Activated CD4-positive, alpha-beta T cell treated with anti-CD3 and anti-CD28 coated beads for 48 hours (primary cell): ENCODE data around the gene GPHN.
"Not testable (repeated sequence)": the region's sequence is repeated elsewhere in the genome, so short reads cannot be mapped to it uniquely, and the experiment has no call there.

Source experiments
- DNase-seq: peaks from one replicate; pipeline ENCODE4 v3.0.0-alpha.2; 2020

GPHN gene

GRCh38 chr14:66507722-66508546, at the start of gene GPHN:
Gene GPHN, plus strand, starts transcription at chr14:66508147.
- peak; percentile 94 for DNase-seq

- no peak for DNase-seq
These were observed 48.3 kb upstream of the GPHN start for GRCh38 chr14:66459603-66460002.

DNA sequence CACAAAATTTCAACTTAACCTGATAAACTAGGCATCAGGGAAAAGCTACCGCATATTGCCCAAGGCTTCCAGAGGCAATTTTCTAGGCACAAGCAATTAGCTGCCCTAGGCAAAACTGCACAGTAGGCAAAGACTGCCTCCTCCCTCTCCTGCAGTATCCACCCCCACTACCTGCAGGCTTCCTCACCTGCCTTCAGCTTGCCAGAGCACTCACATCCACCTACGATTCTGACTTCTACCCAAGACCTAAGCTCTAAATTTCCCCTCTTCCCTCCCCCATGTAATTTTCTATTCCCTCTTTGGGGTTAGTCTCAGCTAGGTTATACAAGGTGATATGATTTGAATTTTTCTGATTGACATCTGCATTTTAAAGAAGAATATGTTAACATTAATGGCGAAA, 43.7 kb upstream of the GPHN start:
- no peak for DNase-seq

DNA sequence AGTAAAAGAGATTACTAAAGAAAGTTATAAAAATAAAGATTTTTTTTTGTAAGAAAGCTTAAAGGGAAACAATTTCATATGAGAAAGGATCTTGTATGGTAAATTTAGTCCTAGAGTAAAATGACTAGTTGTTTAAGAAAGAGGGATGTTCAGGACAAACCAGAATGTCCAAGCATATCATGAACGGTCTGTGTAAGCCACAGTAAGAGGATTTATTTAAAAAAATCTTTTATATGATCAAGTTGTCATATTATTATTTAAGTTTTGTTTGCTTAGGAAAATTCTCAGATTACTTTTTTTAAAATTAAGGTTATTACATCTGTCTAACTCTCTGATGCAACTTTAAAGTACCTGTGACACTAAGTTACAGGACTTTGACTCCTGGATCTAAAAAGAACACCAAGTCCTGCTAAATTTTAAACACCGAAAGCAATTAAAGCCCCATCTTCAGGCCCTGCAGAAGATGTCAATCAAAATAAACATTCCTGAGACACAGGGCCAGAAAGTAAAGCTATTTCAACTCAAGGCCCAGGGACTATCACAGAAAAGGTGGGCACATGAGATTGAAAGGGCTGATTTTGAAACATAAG, 39.1 kb upstream of the GPHN start:
- no peak for DNase-seq

DNA sequence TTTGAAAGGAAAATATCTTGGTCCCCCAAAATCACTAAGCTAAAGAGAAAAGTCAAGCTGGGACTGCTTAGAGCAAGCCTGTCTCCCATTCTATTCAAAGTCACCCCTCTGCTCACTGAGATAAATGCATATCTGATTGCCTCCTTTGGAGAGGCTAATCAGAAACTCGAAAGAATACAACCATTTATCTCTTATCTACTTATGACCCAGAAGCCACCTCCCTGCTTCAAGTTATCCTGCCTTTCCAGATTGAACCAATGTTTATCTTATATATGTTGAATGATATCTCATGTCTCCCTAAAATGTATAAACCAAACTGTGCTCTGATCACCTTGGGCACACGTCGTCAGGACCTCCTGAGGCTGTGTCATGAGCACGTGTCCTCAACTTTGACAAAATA, 36.4 kb upstream of the GPHN start:
- DNase-seq = no peak

DNA sequence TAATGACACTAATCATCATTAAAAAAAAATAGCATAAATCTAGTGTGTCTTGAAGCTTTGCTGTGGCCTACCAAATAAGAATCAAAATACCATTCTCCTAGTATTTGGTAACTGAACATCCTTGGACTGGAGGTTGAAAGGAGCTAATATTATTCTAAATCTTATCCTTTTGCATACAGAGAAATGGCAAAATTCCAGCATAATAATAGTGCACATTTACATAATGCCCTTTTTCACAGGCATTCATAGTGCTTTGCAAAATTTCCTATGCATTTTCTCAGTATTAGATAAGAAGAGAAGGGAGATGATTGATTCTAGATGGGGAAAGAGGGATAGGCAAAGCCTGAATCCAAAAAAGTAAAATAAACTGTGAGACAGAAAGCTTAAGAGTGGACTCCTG, 35.7 kb upstream of the GPHN start:
- no peak for DNase-seq

- DNase-seq = no peak
These were observed 34.7 kb upstream of the GPHN start for GRCh38 chr14:66473223-66473622.

- DNase-seq = no peak
These were observed 31.0 kb upstream of the GPHN start for GRCh38 chr14:66476964-66477363.

DNA sequence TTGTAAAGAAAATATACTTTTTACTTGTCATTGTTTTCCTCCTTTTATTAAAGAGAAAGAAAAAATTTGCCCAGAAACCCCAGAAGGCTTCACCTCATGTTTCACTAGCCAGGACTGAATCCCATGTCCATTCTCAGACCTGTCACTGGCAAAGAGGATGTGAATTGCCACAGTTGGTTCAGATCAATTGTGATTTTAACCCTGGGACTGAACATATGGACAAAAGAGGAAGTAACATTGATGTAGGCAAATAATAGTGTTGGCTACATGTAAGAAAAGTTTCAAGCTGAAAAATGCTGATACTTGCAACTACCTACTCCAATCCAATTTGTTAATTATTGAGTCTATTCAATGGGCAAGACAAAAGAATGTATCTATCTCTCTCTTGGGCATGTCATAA, 30.4 kb upstream of the GPHN start:
- DNase-seq = no peak

DNA sequence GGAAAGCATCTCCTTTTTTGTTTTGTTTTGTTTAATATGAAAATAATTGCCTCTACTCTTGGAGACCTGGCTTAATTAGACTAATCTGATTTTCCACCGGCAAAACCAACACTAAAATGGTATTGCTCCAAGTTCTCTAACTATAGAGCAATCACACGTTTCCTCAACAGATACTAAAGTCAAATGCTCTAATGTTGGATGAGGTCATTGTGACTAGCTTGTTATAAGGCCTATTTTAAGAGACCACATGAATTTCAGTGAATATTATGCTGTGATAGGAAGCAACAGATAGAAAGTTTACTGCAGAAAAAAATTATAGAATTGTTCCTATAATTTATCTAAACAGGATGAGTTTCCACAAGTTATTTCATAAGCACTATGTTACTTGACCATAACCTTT, 25.1 kb upstream of the GPHN start:
- no peak for DNase-seq

GRCh38 chr14:66483322-66483721, 24.6 kb upstream of the GPHN start:
- no peak for DNase-seq

DNA sequence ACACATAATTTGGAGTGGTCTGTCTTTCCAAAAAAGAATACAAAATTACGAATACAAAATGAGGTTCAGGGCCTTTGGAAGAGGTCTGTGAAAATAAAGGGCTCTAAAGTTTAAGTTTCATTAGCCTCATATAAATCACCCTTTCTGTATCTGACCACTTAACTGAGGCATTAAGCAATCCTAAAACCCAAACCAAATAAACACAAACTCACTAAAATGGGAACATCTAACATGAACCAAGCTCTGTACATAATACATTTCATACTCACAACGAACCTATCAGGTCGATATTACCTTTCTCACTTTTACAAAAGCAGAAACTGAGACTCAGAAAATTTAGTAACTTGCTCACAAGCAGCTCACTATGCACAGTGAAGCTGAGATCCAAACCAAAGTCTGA, 22.9 kb upstream of the GPHN start:
- no peak for DNase-seq

- no peak for DNase-seq
These were observed 22.0 kb upstream of the GPHN start, which contains the start of gene CCDC196 for GRCh38 chr14:66485910-66486421. Gene CCDC196, plus strand, starts transcription at chr14:66486371. Its CDS starts 132 bp downstream, at chr14:66486503.

- no peak for DNase-seq
These were observed 20.8 kb upstream of the GPHN start for GRCh38 chr14:66487164-66487563.

DNA sequence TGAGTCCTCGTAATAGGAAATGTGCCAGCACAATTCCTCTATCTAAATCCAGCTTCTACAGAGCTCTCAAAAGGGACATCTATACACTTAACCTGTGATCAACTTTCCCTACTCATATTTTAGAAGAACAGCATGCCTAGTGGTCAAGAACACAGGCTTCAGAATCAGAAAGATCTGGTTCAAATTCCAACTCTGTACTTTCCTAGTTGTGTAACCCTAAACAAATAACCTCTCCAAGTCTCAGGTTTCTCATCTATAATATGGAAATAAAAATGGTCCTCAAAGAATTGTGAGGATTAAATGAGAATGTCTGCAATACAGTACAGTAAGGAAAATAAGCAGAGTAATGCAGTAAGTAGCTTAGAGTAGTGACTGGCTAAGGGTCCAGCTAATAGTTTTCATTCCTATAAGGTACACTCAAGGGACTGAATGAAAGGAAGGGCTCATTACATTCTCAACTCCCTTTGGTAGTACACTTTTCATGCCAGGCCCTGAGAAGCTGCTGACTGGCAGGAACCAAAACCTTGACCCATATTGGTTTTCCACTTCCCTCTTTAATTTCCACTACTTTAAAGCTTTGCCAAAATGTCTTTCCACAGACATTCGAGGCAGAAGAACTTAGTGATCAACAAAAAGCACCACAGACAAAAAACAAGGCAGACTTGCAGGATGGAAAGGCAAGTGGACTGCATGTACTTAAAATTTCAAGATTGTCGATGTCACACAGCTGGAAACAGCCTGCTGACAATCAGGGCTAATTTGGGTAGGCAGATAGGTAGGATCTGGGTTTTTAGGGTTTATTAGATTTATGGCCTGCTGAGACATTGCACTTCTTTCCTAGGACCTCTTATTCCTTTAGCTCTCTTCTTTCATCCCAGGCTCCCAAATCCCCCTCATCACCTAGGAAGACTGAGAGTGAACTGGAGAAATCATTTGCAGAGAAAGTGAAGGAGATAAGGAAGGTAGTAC, 17.5 kb upstream of the GPHN start:
- no peak for DNase-seq

GRCh38 chr14:66493750-66494149, 14.2 kb upstream of the GPHN start:
- no peak for DNase-seq

DNA sequence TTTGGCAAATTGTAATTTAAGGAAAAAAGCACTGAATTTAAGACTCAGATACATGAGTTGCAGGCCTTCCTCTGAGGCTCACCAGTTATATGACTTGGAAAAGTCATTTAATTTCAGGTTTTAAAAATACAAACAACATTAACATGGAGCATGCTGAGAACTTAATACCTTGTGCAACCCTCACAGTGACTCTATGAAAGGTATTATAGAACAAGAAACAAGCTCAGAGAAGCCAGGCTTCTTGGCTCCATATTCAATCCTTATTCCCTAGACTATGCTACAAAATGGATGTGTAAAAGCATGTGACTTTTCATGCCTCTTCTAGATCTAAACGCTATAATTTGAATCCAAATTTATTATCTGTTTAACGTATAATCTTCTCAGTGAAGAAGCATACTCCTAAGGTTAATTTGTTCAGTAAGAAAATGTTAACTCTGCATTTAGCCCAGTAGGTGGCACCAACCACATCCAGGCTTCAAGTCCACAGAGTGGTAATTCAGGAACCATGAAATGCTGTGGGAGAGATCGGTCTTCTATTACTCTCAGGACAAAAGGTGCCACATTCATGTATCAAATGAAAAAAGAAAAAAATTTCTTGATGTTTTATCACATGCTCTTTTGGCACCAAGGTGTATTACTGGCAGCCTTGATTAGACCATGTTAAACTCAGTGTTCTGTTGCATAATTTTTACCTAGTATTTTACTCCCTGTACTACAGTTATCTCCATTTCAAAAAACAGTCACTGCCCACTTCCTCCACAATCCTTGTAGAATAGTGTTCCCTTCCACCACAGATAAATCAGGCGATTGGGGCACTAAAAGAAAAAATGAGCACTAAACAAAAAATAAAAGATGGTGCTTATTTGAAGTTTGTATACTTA, 12.5 kb upstream of the GPHN start:
- DNase-seq = peak; percentile 34

- no peak for DNase-seq
These were observed 11.6 kb upstream of the GPHN start for GRCh38 chr14:66496188-66496807.

DNA sequence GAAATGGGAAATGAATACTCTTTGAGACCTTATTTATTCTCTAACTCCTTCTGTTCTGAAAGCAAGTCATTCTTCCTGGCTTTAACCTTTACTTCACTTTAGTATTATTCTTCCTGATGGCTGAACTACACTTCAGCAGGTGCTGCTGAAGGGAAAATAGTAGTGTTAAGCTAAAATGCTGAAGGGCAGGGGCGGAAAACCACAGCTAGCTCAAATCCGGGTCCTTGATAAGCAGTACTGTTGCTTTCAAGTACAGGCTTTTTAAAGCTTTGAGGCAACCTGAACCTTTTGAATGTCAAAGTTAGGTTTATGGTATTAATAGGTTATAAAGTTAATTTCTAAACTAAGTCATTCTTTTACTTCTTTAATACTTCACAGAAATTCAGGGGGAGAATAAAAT, 11.0 kb upstream of the GPHN start:
- no peak for DNase-seq

- no peak for DNase-seq
These were observed 9.6 kb upstream of the GPHN start for GRCh38 chr14:66498311-66498710.

GRCh38 chr14:66501592-66501991, 6.4 kb upstream of the GPHN start:
- no peak for DNase-seq

GRCh38 chr14:66502836-66503235, 5.1 kb upstream of the GPHN start:
- not testable (repeated sequence) for DNase-seq
